Stimulated activated CD4-positive, alpha-beta T cell treated with anti-CD3 and anti-CD28 coated beads, TNF-alpha, amount 100 ng/mL, for 24 hours (primary cell): ENCODE measurements around the gene EPHA8.

Experiments
- DNase-seq, 3 experiments: peaks; one replicate each; pipeline ENCODE4 v3.0.0-alpha.2; 2020; ENCODE audit warnings: low read depth in 3 of 3

Gene EPHA8

DNA sequence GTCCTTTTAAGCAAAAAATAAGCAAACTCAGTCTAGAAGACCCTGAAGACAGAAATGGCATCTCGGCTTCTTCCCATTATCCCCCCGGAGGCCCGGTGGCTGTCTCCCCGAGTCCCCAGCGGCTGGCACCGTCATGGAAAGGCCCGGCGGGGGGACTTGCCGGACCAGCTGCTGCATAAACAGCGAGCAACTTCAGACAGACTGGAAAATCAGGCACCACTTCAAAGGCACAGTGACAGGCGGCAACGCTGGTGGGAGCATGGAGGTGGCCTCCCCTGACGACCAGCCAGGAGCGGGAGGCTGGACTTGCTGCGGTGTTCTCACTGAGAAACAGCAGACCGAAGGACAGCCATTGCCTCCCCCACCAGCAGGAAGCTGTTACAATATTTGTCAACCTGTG, 54.8 kb downstream of the EPHA8 start:
- no peak for DNase-seq

- no peak for DNase-seq
These were observed 56.0 kb downstream of the EPHA8 start for GRCh38 chr1:22619252-22619651.

DNA sequence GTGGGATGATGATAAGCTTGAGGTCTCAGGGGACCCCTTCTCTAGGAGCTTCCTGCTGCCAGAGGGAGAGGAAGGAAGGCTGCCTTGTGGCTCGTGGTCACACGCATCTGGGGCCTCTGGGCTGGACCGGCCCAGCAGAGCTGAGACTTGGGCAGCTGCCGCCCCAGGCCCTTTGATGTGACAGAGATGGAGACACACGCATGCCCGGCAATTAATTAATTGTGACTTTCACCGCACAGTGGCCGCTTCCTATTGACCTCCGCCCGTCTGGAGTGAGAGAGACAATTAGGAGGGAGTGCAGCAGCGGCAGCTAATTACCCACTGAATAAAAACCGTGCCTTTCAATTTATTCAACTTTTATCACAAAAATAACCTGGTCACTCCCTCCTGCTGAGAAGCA, 56.5 kb downstream of the EPHA8 start:
- no peak for DNase-seq

DNA sequence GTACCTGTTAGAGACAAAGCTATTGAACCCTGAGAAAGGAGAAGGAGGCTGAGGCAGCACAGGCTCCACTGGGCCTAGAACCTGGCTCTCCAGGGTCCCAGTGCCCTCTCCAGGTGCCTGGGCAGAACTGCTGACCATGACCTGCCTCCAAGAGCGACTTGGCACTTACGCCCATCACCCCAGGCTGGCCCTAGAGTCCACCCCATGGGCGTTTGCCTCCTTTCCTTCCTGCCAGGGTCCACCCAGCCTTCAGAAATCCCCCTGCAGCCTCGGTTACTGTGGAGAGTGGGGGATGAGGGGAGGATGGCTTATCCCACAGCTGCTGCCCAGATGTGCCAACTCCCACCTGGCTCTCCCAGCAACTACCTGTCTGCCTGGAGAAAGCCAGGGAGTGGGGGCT, 58.5 kb downstream of the EPHA8 start:
- DNase-seq: no peak

GRCh38 chr1:22625262-22625925, 62.1 kb downstream of the EPHA8 start:
- DNase-seq: no peak

DNA sequence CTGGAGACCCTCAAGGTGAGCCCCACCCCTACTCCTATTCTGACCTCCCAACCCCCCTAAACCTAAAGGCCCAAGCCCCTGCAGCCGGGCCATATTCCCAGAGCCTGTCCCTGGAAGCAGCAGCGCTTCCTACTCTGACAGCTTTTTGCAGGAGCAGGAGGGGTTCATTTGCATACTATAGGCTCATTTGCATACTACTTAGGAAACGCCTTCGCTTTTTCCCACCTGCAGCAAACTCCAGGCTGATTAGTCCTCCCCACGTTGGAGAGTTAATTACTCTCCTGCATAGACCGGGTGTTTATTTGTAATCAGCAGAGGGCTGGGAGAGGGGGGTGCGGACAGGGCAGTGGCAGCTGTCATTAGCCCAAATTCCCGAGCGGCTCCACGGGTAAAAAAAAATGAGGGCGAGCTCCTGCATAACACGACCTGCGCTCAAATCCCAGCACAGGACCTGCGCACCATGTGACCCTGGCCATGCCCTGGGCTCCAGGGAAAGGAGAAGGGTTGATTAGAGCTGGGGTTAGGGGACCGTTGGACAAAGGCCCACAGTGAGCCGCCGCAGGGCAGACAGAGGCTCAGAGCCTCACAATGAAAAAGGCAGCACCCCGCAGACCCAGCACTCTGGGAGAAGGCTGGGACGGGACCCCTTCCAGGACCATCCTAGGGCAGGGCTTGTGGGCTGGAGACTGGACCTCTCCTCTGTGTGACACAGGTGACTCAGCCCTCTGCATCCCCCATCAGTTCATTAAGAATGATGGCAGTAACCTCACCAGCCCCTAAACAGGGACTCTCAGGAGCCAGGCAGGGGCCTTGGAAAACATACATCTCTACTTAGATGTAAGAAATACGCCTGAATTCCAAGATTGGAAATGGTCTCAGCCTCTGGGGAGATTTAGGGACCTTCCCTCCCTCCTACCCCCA, 63.2 kb downstream of the EPHA8 start:
- no peak for DNase-seq

DNA sequence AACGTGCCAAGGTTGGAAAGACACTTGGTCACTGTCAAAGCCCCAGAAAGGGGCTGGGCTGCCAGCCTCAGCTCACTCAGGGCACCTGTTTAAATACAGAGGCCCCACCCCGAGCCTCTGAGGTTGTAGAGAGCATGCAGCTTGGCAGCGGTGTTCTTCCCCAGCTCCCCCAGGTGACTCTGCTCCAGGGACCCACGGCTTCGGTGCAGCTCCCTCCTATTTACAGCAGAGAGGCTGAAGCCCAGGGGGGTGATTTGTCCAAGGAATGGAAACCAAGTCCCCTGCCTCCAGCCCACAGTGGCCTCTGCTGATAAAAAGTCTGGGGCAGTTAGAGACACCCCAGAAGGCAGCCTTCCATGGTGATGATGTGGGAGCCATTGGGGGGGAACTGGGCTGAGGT, 64.0 kb downstream of the EPHA8 start:
- no peak for DNase-seq

- no peak for DNase-seq
These were observed 65.6 kb downstream of the EPHA8 start for GRCh38 chr1:22628698-22629444.

GRCh38 chr1:22629886-22630285, 66.6 kb downstream of the EPHA8 start:
- no peak for DNase-seq

DNA sequence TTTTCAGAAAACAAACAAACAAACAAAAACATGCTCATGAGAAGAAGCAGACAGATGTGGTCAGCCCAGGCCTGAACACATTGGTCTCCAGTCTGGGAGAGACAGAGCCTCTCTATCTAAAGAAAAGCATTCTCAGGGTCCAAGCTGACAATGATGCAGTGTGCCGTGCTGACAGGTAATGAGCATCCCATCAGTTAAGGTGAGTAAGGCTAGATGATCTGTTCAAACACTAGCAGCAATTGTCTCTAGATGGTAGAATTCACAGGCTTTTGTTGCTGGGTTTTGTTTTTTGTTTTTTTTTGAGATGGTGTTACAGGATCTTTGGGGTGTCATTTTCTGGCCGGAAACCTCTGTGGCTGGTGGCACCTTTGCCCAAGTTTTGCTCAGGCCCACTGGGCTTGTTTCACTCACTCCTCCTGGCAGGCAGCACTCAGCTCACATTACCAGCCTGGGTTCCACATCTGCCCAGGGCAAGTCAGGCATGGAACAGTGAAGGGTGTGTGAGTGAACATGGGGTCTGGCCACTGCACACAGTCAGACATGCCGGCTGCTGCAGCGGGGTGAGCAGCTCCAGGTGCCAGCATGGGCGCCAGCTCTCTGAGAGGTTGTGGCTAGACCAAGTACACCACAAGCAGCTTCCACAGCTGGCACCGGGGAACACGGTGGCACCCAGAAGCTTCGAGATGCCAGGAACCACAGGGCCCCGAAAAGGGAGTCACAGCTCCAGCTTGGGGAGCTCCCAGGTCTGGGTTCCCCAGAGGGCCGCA, 70.6 kb downstream of the EPHA8 start:
- DNase-seq: no peak

- DNase-seq: no peak
These were observed 72.1 kb downstream of the EPHA8 start for GRCh38 chr1:22635436-22635835.

DNA sequence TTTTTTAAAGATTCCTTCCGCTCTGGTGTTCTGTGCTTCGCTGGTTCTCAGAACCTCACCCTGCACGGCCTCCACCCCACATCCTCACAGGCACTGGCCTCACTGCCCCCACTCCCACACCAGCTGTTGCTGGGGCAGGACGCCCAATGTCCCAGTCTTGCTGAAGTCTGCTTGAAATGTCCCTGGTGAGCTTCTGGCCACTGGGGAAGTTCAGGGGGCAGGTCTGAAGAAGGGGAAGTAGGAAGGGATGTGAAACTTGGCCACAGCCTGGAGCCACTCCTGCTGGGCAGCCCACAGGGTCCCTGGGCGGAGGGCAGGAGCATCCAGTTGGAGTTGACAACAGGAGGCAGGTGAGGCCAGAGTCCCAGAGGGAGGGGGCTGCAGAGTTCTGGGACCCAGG, 73.1 kb downstream of the EPHA8 start, which contains the start of gene C1QA:
C1QA (plus strand) TSS at position 276 of the 400 bp plus-strand sequence. CDS start 989 bp downstream, outside the sequence.
- no peak for DNase-seq

DNA sequence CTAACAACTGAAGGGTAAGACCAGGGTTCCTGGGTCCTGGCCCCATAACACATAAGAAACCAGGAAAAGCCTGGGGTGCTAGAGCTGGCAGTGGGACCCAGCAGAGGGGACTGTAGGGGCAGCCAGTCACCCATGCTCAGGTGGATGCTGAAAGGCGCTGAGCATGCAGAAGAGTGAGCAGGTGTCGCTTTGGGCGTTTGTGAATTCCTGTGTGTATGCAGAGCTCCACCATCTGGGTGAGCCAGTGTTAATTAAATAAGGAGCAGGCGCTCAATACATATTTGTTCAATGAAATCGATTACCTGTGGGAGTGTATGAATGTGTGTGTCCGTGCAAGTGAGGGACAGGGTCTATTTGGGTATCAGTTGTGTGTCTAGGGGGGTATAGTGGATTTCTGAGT, 73.6 kb downstream of the EPHA8 start:
- no peak for DNase-seq

- DNase-seq: no peak
These were observed 74.7 kb downstream of the EPHA8 start for GRCh38 chr1:22637907-22638445.

- DNase-seq: no peak
These were observed 75.4 kb downstream of the EPHA8 start for GRCh38 chr1:22638476-22639234.

DNA sequence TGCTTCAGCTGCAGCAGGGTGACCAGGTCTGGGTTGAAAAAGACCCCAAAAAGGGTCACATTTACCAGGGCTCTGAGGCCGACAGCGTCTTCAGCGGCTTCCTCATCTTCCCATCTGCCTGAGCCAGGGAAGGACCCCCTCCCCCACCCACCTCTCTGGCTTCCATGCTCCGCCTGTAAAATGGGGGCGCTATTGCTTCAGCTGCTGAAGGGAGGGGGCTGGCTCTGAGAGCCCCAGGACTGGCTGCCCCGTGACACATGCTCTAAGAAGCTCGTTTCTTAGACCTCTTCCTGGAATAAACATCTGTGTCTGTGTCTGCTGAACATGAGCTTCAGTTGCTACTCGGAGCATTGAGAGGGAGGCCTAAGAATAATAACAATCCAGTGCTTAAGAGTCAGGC, 76.0 kb downstream of the EPHA8 start:
- no peak for DNase-seq

GRCh38 chr1:22641247-22641646, 78.0 kb downstream of the EPHA8 start:
- no peak for DNase-seq

GRCh38 chr1:22641906-22642636, 78.8 kb downstream of the EPHA8 start:
- DNase-seq: peak; percentile 47 to 72 (median 61)

GRCh38 chr1:22643381-22643780, 80.1 kb downstream of the EPHA8 start, which contains the start of gene C1QC:
C1QC (plus strand) TSS chr1:22643633; CDS start chr1:22644024, 391 bp downstream.
- no peak for DNase-seq

- no peak for DNase-seq
These were observed 80.6 kb downstream of the EPHA8 start for GRCh38 chr1:22643928-22644327.
